Stimulated activated naive CD4-positive, alpha-beta T cell treated with Interleukin-2 at 50 U/mL for 16 hours (primary cell): ENCODE measurements around the gene WNK3.

Source experiments
- DNase-seq: peaks from one replicate; lab custom pipeline; 2025; lab: John Stamatoyannopoulos, UW

WNK3 gene

DNA sequence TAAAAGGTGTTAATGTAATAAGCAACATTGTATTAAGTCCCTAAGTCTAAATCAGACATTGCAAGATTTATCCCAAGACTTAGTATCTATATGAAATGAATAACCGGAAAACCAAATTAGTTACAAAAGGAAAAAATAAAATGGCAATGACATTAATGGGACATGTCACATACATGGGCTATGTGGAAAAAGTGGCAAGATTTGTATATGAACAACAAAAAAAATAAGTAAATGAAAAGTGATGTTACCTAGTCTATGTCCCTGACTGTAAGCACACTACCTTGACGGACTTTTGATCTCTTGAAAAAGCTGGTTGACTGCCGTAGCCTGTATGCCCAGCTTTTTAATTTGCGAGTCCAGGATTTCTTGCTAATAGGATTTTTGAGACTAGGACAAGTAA lies 119.3 kb downstream of the WNK3 start:
- DNase-seq, result no peak

DNA sequence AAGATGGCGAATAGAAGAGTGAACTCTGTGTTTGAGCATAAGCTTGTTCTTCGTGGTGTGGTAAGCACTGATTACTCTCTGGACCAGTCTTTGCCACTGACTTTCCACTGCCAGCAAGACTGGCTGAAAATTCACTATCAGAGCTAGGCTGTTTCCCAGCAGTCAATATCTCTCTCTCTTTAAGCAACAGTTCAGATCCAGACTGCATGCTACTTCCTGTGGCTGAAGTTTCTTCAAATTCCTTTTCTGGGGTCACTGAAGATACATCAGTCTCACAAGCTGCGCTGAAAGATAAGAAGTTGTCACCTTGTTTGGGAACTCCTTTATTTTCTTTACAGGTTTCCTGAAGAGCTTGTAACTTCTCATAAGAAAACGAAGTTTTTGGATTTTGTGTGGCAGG lies 120.8 kb downstream of the WNK3 start:
- no peak for DNase-seq

DNA sequence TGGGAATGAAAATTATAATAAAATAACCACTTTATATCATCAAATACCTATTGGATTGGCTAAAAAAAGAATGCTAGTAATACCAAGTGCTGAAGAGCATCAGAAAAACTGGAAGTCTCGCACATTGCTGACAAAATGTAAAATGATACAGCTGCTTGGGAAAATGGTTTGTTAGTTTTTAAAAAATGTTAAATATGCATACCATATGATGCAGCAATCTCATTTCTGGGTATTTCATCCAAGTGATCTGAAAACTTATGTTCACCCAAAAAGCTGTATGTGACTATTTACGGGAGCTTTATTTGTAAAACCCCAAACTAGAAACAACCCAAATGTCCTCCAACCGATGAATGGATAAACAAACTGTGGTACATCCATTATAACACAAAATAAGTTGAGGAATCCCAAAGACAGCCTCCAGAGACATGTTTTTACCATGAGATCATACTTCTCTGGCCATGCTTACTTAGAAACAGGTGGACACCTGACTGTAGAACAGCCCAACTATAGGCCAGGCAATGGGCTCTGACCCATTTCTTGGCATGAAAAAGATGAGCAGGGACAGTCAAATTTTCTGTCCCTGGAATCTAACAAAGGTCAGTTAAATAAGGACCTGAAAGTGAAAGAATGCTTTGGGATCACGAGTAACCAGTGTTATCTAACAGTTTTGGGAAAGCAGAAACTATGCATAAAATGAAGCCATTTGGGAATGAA lies 127.3 kb downstream of the WNK3 start:
- DNase-seq, result no peak

- no peak for DNase-seq
Observed at GRCh38 chrX:54223581-54223980, 134.3 kb downstream of the WNK3 start.

GRCh38 chrX:54213603-54214002 lies 144.2 kb downstream of the WNK3 start:
- no peak for DNase-seq

GRCh38 chrX:54208531-54208930 lies 149.3 kb downstream of the WNK3 start:
- DNase-seq, result no peak

GRCh38 chrX:54198262-54198661 lies 159.6 kb downstream of the WNK3 start:
- DNase-seq, result no peak

DNA sequence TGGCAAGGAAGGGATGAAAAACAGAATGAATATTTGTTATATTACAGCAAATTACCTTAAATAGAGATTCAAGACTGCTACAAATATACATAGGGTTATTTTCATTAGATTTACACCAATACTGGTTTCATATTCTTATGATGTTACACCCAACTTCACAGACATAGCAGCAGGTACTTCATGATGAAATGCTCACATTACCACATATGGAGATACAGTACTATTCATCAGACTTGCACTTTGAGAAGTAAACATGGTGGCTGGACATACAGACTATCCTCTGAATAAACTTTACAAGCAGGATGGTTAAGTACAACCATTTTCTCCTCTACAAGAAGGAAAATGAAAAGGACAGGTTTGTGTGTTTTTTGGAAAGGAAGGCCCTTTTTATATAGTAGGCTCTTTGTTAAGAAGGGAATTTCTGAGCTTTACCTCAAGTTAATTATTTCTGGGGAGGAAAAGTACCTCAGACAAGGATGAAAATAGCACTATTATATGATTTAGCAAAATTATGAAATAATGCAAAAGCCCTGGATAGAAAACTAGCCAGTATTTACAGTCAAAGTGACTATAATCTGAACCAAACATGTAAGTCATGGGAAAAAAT lies 162.8 kb downstream of the WNK3 start:
- no peak for DNase-seq

DNA sequence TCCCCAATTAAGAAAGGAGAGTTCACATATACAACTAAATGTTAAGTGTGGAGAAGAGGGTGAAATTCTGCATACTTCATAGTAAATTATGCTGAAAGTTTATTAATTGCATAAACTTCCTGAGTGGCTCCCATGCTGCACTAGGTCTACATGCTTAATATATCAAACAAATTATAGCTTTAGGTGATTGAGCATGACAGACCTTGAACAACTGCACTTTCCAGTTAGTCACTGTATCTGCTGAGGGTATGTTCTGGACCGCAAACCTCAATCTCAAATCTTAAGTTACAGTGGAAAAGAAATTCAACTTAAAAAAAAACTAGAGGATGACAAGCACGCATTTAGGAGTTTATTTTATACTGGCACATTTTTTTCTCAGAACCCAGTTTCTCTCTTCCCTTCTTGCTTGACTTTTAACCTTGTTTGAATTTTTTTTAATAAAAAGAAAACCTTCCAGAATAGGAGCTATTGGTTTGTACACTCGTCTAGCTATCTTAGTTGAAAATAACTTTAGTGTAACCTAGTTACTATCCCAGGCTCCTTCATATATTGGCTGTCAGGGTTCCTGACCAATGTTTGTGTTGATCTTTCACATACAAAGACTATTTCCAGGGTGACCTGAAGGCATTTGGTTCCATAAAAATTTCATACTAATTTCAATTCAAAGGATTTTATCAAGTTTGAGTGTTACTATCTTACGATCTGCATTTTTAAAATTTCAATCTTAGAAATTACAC lies 164.6 kb downstream of the WNK3 start:
- no peak for DNase-seq

- DNase-seq, result no peak
Observed at GRCh38 chrX:54184474-54184873, 173.4 kb downstream of the WNK3 start.

DNA sequence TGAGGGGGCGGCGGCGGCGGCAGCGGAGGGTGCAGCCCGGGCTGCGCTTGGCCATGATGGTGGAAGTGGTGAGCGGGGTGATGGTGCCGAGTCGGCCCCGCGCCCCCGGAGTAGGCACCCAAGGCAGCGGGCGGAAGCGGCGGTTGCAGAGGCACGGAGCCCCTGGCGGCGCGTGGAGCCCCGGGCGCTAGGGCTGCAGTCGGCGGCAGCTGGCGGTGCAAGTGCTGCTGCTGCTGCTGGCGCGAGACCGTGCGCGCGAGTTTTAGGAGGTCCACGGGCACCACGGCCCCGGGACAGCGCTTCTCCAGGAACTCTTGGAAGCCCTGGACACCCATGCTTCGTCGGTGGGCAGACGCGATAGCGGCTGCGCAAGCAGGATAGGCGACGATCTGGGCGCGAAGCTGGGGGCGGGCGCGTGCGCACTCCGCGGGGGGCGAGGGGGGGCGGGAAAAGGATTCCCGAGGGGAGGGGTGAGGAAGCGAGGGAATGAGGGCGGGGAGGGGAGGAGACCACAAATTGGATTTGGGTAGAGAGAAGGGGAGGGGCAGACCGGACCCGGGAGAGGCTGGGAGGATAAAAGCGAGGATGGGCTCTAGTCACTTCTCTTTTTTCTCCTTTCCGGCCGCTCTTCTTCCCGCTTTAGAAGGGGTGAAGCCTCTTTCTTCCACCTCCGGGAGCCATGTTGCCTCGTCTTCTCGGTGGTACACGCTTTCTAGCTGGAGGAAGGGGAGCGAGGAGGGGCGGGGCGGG lies 174.8 kb downstream of the WNK3 start, which contains the start of gene FAM120C:
FAM120C (minus strand) TSS at position 391 of the 750 bp plus-strand sequence; CDS start at position 335, 56 bp downstream.
- DNase-seq, result peak; percentile 79

GRCh38 chrX:54182194-54182863 lies 175.5 kb downstream of the WNK3 start:
- DNase-seq, result peak; percentile 63

- DNase-seq, result no peak
Observed at GRCh38 chrX:54181202-54181953, 176.5 kb downstream of the WNK3 start.

DNA sequence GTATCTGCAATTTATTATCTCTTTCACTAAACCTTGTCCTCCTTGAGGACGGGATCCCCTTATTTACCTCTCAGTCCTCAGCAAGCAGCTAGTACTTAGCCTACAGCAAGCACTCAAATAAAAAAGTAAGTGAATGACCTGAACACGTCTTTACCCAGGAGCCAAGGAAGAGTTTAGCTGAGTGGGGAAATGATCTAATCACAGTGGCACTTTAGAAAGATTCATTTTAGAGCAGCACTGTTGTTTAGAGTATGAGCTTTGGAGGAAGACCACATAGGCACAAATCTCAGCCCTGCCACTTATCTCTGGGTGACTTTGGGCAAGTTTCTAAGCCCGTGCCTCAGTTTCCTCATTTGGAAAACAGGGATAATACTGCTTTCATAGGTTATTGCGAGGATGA lies 177.4 kb downstream of the WNK3 start:
- DNase-seq, result no peak

- no peak for DNase-seq
Observed at GRCh38 chrX:54178100-54178940, 179.5 kb downstream of the WNK3 start.

- no peak for DNase-seq
Observed at GRCh38 chrX:54177306-54177705, 180.5 kb downstream of the WNK3 start.

DNA sequence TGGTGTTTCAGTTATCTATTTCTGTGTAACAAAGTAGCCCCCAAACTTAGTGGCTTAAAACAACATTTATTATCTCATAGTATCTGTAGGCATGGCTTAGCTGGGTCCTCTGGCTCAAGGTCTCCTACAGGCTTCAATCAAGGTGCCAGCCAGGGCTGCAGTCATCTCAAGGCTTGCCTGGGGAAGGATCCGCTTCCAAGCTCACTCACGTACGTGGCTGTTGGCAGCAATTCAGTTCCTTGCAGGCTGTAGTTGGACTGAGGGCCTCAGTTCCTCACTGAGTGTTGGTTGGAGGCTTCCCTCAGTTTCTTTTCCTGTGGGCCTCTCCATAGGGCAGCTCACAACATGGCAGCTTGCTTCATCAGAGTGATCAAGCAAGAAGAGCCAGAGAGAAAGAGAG lies 184.1 kb downstream of the WNK3 start:
- DNase-seq, result no peak

GRCh38 chrX:54172455-54172854 lies 185.4 kb downstream of the WNK3 start:
- DNase-seq, result no peak

- DNase-seq, result no peak
Observed at GRCh38 chrX:54171527-54172250, 186.2 kb downstream of the WNK3 start.
